ENCODE results near the gene BRD2.
A peak's percentile ranks its signal among the peaks of the same experiment; 100 is the strongest.

DNA sequence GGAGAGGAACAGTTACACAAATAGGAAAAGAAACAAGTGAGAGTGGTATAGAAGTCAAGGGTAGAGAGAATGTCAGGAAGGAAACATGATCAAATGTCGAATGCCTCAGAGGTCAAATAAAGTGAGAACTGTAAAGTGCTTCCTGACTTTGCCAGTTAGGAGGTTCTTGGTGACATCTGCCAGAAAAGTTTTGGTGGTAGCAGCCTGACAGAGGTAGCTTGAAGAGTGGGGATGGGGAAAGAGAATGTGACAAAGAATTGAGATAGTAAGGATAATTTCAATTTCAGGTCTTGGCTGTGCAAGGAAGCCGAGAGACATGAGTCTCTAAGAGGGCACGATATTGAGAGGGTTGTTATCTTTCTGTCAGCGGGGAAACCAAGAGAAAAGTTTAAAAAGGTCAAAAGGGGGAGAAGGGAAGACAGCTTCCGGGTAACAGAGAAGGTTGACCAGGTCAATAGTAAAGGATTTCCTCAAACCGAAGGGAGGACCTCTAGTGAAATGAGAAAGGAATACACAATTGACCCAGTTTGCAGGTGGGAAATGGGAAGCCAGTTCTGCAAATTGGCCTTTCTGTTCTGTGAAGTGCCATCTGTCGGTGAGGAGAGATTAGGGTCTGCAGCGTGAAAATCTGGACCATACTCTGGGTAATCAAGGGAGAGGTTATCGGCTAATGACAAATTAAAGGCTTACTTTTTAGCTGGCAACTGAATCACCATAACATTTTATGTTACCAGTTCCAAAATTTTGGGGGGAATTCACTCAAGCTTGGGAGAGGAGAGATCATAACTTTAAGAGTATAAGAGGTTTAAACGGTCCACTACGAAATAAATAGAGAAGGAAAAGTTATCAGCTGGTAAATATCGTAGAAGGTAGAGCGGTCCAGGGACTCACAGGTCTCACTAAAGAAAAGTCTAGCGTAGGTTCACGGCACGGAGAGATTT, 973 bp upstream of the BRD2 start:
- TF ChIP-seq, protein P1, sequence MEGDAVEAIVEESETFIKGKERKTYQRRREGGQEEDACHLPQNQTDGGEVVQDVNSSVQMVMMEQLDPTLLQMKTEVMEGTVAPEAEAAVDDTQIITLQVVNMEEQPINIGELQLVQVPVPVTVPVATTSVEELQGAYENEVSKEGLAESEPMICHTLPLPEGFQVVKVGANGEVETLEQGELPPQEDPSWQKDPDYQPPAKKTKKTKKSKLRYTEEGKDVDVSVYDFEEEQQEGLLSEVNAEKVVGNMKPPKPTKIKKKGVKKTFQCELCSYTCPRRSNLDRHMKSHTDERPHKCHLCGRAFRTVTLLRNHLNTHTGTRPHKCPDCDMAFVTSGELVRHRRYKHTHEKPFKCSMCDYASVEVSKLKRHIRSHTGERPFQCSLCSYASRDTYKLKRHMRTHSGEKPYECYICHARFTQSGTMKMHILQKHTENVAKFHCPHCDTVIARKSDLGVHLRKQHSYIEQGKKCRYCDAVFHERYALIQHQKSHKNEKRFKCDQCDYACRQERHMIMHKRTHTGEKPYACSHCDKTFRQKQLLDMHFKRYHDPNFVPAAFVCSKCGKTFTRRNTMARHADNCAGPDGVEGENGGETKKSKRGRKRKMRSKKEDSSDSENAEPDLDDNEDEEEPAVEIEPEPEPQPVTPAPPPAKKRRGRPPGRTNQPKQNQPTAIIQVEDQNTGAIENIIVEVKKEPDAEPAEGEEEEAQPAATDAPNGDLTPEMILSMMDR (IDR thresholded peaks at IDR 0.05; ENCODE audit: insufficient read depth, low read length) = peak; percentile 44
- TF ChIP-seq POLR2AphosphoS5 (IDR thresholded peaks at IDR 0.05; ENCODE audit: low read depth) = no peak
- TF ChIP-seq, protein P2, sequence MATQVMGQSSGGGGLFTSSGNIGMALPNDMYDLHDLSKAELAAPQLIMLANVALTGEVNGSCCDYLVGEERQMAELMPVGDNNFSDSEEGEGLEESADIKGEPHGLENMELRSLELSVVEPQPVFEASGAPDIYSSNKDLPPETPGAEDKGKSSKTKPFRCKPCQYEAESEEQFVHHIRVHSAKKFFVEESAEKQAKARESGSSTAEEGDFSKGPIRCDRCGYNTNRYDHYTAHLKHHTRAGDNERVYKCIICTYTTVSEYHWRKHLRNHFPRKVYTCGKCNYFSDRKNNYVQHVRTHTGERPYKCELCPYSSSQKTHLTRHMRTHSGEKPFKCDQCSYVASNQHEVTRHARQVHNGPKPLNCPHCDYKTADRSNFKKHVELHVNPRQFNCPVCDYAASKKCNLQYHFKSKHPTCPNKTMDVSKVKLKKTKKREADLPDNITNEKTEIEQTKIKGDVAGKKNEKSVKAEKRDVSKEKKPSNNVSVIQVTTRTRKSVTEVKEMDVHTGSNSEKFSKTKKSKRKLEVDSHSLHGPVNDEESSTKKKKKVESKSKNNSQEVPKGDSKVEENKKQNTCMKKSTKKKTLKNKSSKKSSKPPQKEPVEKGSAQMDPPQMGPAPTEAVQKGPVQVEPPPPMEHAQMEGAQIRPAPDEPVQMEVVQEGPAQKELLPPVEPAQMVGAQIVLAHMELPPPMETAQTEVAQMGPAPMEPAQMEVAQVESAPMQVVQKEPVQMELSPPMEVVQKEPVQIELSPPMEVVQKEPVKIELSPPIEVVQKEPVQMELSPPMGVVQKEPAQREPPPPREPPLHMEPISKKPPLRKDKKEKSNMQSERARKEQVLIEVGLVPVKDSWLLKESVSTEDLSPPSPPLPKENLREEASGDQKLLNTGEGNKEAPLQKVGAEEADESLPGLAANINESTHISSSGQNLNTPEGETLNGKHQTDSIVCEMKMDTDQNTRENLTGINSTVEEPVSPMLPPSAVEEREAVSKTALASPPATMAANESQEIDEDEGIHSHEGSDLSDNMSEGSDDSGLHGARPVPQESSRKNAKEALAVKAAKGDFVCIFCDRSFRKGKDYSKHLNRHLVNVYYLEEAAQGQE (IDR thresholded peaks at IDR 0.05; ENCODE audit: insufficient replicate concordance, low read depth) = no peak
- no peak for TF ChIP-seq GABPA (IDR thresholded peaks at IDR 0.05; ENCODE audit: low read depth)
- peak; percentile 79 for TF ChIP-seq SPI1 (IDR thresholded peaks at IDR 0.05; ENCODE audit: borderline replicate concordance, low read depth)

All from HL-60 (cell line).